GM21529 (cell line): ENCODE results near the gene PABPC3.

Experiments used
- ATAC-seq: cut with Tn5 transposase; IDR thresholded peaks from one replicate; pipeline ENCODE4 v1.9.1; 2021; ENCODE audit not compliant: unreplicated experiment

The PABPC3 gene

GRCh38 chr13:25095851-25096453 lies at the start of gene PABPC3:
TSS of gene PABPC3 (plus strand) at chr13:25096136. CDS start at chr13:25096199, 63 bp downstream.
- no peak for ATAC-seq

- ATAC-seq, result no peak
Measured at GRCh38 chr13:25046274-25046984, 49.5 kb upstream of the PABPC3 start.

GRCh38 chr13:25046985-25047511 lies 48.9 kb upstream of the PABPC3 start:
- ATAC-seq, result no peak

GRCh38 chr13:25051065-25051464 lies 44.9 kb upstream of the PABPC3 start:
- no peak for ATAC-seq

- ATAC-seq, result no peak
Measured at GRCh38 chr13:25059166-25059565, 36.8 kb upstream of the PABPC3 start.

- no peak for ATAC-seq
Measured at GRCh38 chr13:25059958-25060357, 36.0 kb upstream of the PABPC3 start.

- ATAC-seq, result no peak
Measured at GRCh38 chr13:25062479-25062878, 33.5 kb upstream of the PABPC3 start.

- no peak for ATAC-seq
Measured at GRCh38 chr13:25064396-25064795, 31.5 kb upstream of the PABPC3 start.

GRCh38 chr13:25065974-25066770 lies 29.8 kb upstream of the PABPC3 start:
- ATAC-seq, result no peak

GRCh38 chr13:25067064-25067463 lies 28.9 kb upstream of the PABPC3 start:
- ATAC-seq, result no peak

GRCh38 chr13:25068810-25069209 lies 27.1 kb upstream of the PABPC3 start:
- ATAC-seq, result no peak

- no peak for ATAC-seq
Measured at GRCh38 chr13:25069236-25069635, 26.7 kb upstream of the PABPC3 start.

GRCh38 chr13:25069911-25070310 lies 26.0 kb upstream of the PABPC3 start:
- no peak for ATAC-seq

- no peak for ATAC-seq
Measured at GRCh38 chr13:25080773-25081172, 15.2 kb upstream of the PABPC3 start.

GRCh38 chr13:25084096-25084495 lies 11.8 kb upstream of the PABPC3 start:
- ATAC-seq, result no peak

- no peak for ATAC-seq
Measured at GRCh38 chr13:25085125-25085742, 10.7 kb upstream of the PABPC3 start.

- ATAC-seq, result no peak
Measured at GRCh38 chr13:25088562-25089221, 7.2 kb upstream of the PABPC3 start.

- no peak for ATAC-seq
Measured at GRCh38 chr13:25097426-25097825, 1.5 kb downstream of the PABPC3 start.

GRCh38 chr13:25103711-25104110 lies 7.8 kb downstream of the PABPC3 start:
- ATAC-seq, result no peak

- ATAC-seq, result no peak
Measured at GRCh38 chr13:25109341-25109740, 13.4 kb downstream of the PABPC3 start.
